Measurements from ENCODE around the gene FAM25G. TPM values are rescaled to one million over a fixed set of nuclear protein-coding genes. Genes with fewer than 3 reads are reported as not detected.

Gene FAM25G
- total and polyA plus RNA-seq, 2 donors (not counting 3 experiments of a cell fraction or from before 2014, with no cell fraction given) = not detected

DNA sequence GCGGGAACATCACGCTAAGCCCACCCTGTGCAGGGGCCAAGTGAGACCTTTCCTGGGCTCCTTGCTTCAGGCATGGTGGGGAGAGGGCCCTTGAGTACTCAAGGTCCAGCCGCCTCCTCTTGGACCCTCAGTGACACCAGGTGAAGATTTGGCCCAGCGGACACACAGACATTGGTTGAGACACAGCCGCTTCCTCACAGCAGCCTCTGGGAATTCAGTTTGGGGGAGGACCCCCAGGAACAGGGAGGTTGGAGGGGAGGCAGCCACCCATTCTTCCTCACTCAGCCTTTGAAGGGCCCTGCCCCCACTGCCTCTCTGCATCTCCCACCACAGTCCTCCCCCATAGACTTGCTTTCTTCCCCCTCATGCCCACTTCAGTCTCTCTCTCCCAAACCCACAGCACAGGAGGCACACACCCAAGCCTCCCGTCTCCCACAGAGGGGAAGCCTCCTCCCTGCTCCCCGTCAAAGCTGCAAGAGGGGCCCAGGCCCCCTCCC is 39.5 kb downstream of the FAM25G start:
- intact Hi-C loops (cut with micrococcal nuclease) (no loop called here), dilution Hi-C loops (cut with MboI; ENCODE audit: extremely low pct_ligation_motif_present, low sequenced_read_pairs) (no loop called here)
- POLR2A ChIA-PET = no interaction called here
- Histone ChIP-seq H3K9me1 (replicated peaks; ENCODE audit: control insufficient read depth, extremely low read depth, insufficient read depth, low read length) (no peaks in the 10 kb centered on the region), H3K4me1 (ENCODE audit: control insufficient read depth, extremely low read depth, insufficient read depth, low read length) (no peaks in the 10 kb centered on the region), H3K9ac (replicated peaks; ENCODE audit: extremely low read depth, insufficient read depth, low read length) (no peak overlapping the region), H3K27ac (ENCODE audit: insufficient read depth, low read depth, low read length) (no peak overlapping the region), H3K4me3 (replicated peaks in 1 of 3; ENCODE audit: insufficient read depth in 1 of 3, low read depth in 1 of 3, low read length in 3 of 3) (no peak overlapping the region), H3K79me2 (ENCODE audit: control insufficient read depth, insufficient read depth, low read length) (no peaks in the 10 kb centered on the region), H4K20me1 (replicated peaks; ENCODE audit: control insufficient read depth, extremely low read depth, insufficient read depth, low read length) (no peaks in the 10 kb centered on the region), H3K9me3 (replicated peaks; ENCODE audit: control insufficient read depth, insufficient read depth, low read length) (no peaks in the 10 kb centered on the region), H3K36me3 (ENCODE audit: control insufficient read depth in 2 of 2, extremely low read depth in 1 of 2, insufficient read depth in 2 of 2, low read length in 2 of 2) (no peaks in the 10 kb centered on the region), H3K27me3 (ENCODE audit: control insufficient read depth in 2 of 2, insufficient read depth in 2 of 2, low read length in 2 of 2) (no peaks in the 10 kb centered on the region), H3K4me2 (ENCODE audit: insufficient read depth, low read length) (no peak overlapping the region), H2AFZ (ENCODE audit: low read depth, low read length) (no peak overlapping the region)
- no peak for TF ChIP-seq MYC (IDR thresholded peaks at IDR 0.05; ENCODE audit: low read depth, low read length)
- TF ChIP-seq, protein P1, sequence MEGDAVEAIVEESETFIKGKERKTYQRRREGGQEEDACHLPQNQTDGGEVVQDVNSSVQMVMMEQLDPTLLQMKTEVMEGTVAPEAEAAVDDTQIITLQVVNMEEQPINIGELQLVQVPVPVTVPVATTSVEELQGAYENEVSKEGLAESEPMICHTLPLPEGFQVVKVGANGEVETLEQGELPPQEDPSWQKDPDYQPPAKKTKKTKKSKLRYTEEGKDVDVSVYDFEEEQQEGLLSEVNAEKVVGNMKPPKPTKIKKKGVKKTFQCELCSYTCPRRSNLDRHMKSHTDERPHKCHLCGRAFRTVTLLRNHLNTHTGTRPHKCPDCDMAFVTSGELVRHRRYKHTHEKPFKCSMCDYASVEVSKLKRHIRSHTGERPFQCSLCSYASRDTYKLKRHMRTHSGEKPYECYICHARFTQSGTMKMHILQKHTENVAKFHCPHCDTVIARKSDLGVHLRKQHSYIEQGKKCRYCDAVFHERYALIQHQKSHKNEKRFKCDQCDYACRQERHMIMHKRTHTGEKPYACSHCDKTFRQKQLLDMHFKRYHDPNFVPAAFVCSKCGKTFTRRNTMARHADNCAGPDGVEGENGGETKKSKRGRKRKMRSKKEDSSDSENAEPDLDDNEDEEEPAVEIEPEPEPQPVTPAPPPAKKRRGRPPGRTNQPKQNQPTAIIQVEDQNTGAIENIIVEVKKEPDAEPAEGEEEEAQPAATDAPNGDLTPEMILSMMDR (IDR thresholded peaks at IDR 0.05; ENCODE audit: extremely low read depth in 1 of 2, insufficient read depth in 1 of 2, low read depth in 1 of 2, low read length in 2 of 2) = no peak
- no peak for TF ChIP-seq FOS (IDR thresholded peaks at IDR 0.05; ENCODE audit: borderline replicate concordance, insufficient read depth, low read length)
- no peak for TF ChIP-seq EZH2 (IDR thresholded peaks at IDR 0.05; ENCODE audit: borderline replicate concordance, low read depth, low read length, severe bottlenecking)
- TF ChIP-seq POLR2AphosphoS5 (IDR thresholded peaks at IDR 0.05; ENCODE audit: insufficient read depth, low read depth, low read length) = no peak
- TF ChIP-seq GATA2 (IDR thresholded peaks at IDR 0.05; ENCODE audit: insufficient read depth, insufficient read length, low read depth, low read length) = no peak
- TF ChIP-seq POLR2A (IDR thresholded peaks at IDR 0.05; ENCODE audit: low read depth, low read length) = no peak
- TF ChIP-seq, protein P2, sequence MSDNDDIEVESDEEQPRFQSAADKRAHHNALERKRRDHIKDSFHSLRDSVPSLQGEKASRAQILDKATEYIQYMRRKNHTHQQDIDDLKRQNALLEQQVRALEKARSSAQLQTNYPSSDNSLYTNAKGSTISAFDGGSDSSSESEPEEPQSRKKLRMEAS (IDR thresholded peaks at IDR 0.05; ENCODE audit: insufficient read depth, insufficient read length) = no peak
- no peak for TF ChIP-seq JUN (IDR thresholded peaks at IDR 0.05; ENCODE audit: borderline replicate concordance, insufficient read depth, insufficient read length, low read depth)
- CTCF ChIA-PET = interaction anchor here (0.9 kb wide), 1 partner anchor 67 kb away, joined by 3 read pairs; the partner anchor contains the start of gene ZNF488
- FAIRE-seq = no peak
- no peak for DNase-seq (ENCODE audit: low read depth, low spot score)
- BruUV-seq (replicated peaks) = no TSS peak
